Forelimb muscle (tissue), 1 donor: ENCODE data around the gene SPRY2. TPM values are rescaled to one million over a fixed set of nuclear protein-coding genes. Genes with fewer than 3 reads are reported as not detected.

Experiments used
- DNase-seq: peaks from one replicate; pipeline ENCODE4 v3.0.0-alpha.2; 2013; ENCODE audit warnings: low read depth
- polyA plus RNA-seq: library from polyadenylated mRNA; unstranded; fragments of 120-200 nt; gene quantifications from one replicate; pipeline ENCODE4 v1.2.1, GENCODE V29; 2013; ENCODE audit not compliant: insufficient read length

SPRY2 gene
- polyA plus RNA-seq, 1 donor = 67.8 TPM

GRCh38 chr13:80313668-80314256, 27.2 kb downstream of the SPRY2 start:
- DNase-seq = no peak

DNA sequence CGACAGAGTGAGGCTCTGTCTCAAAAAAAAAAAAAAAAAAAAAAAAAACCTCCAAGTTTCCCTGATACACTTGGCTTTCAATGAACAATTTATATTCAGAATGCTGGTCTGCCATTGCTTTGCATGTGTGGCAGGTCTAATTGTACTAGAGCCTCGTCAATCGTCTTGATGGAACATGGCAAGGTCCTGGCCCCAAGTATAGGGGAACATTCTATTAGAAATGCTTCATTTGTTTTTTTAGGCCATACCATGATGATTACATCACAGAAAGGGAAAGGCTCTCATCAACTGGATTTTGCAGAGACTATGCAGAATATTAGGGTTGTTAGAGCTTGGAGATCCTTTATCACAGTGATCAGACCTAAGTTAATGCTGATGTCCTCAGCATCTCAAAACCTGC, 28.0 kb downstream of the SPRY2 start:
- no peak for DNase-seq

DNA sequence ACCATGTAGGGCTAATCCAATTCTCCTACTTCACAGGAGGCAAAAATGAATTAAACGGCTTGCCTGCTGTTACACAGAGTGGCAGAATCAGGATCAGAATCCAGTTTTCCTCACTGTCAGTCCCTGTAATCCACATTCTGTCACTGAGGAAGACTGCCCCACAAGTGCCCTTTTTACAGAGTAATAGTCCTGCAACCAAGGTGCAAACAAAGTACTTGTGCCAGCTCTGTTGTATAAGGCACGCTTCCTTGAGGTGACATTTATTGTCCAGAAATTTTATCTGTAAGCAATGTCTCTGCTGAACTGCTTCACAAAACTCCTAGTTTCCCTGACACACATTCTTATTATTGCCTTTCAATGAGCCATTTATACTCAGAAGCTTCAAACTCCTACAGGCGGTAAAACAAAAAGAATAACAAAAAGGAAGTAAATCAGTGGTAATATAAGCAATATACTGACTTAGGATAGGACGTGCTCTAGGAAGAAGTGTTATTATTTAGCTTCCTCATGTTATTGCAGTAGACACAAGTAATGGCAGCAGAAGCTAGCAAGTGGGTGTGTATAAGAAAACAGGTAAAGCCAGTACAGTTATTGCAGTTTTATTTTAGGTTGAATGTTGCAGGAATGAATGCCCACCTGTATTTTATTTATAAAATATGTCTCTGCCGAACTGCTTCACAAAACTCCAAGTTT, 28.8 kb downstream of the SPRY2 start:
- no peak for DNase-seq

DNA sequence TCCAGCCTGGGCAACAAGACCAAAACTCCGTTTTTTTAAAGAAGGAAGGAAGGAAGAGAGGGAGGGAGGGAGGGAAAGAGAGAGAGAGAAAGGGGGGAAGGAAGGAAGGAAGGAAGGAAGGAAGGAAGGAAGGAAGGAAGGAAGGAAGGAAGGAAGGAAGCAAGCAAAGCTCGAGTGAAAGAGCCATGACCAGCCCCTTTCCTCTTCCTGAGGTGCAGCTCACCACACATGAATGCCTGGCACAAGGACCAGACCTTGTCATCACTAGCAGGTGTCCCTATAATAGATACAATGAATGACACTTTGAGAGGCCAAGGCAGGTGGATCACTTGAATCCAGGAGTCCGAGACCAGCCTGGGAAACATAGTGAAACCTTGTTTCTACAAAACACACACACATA, 31.0 kb downstream of the SPRY2 start:
- DNase-seq = no peak

- DNase-seq = no peak
Measured at GRCh38 chr13:80307401-80307987, 33.4 kb downstream of the SPRY2 start.

DNA sequence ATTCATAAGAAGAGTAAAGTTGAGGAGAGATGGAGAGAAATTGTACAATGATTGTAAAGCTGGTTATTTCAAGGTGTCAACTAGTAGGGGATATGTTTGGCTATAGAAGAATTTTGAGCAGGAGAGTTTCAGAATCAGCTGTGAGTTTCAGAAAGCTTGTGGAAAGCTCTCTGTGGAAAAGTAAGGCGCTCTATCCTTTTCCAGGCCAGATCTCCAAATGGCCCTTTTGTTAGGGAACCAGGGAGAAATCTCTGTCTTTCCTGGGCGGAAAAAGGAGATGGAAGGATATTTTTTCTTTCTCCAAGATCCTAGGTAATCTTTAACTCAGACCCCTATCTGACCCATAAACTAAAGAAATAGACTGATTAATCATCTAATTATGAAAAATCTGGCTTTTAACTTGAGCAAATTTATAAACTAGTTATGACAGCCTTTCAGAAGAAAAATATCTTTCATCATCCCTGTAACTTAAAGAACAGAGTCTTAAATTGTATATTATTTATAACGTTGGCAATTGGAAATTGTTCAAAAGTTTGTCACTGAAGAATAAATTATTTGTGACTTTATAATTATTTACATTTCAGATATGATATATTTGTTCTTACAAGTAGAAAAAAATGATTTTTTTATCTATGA, 34.5 kb downstream of the SPRY2 start:
- no peak for DNase-seq

GRCh38 chr13:80305737-80306136, 35.2 kb downstream of the SPRY2 start:
- DNase-seq = no peak

- DNase-seq = no peak
Measured at GRCh38 chr13:80303225-80303811, 37.6 kb downstream of the SPRY2 start.

DNA sequence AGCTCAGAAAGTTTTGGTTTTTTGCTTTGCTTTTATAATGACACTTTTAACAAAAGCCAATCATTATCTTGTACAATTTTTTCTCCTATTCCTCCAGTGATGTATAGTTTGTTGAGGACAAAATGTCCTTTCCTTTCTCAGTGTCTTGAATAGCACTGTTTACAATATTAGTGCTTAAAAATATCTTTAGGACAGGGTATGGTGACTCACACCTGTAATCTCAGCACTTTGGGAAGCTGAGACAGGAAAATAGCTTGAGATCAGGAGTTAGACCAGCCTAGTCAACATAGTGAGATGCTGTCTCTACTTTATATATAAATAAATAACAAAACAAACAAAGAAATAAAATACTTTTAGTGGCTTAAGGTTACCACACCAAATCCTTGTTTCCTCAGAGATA, 41.9 kb downstream of the SPRY2 start:
- no peak for DNase-seq

- no peak for DNase-seq
Measured at GRCh38 chr13:80297503-80297902, 43.4 kb downstream of the SPRY2 start.

DNA sequence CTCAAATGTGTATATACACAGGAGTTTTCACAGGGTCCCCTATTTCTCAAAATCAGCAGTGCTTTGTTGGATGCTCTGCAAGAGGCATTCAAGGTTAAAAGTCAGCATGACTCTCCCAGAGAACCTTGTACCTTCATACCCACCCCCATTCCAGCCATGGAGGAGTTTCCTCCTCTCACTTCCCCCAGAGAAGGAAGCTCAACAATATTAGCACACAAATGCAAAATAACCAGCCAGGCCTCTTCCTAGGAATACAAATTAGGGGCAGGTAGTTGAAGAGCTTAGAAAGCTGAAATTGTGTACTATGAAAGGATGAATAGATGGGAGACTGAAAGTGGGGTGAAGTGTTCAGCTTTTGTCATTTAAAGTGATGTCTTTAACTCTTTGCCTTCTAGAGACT, 43.8 kb downstream of the SPRY2 start:
- no peak for DNase-seq

DNA sequence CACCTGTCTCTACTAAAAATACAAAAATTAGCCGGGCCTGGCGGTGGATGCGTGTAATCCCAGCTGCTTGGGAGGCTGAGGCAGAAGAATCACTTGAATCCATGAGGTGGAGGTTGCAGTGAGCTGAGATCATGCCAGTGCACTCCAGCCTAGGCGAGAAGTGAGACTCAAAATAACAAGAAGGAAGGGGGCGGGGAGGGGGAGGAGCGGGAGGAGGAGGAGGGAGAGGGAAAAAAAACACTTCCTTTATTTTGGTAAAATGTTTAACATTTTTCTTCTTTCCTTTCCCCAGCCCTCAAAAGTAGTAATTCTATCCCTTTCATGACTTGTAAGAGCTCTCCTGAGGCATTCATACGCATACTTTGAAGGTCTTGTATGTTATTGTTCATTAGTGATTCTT, 44.3 kb downstream of the SPRY2 start:
- no peak for DNase-seq

DNA sequence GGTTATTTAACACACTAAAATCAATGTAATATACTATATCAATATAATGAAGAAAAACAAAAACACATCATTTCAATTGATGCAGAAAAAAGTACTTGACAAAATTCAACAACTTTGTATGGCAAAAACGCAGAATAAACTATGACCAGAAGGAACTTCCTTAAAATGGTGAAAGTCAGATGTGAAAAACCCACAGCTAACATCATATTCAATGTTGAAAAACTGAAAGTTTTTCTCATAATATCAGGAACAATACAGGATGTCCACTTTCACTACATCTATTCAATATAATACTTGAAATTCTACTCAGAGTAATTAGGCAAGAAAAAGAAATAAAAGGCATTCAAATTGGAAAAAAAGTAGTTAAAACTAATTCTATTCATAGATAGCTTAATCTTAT, 50.3 kb downstream of the SPRY2 start:
- DNase-seq = no peak
